Measurements from ENCODE around the gene HOXD4. TPM values are rescaled to one million over a fixed set of nuclear protein-coding genes. Genes with fewer than 3 reads are reported as not detected.

The HOXD4 gene
- total RNA-seq, 1 experiment from 2014 or later, result not detected

GRCh38 chr2:176158186-176158591 lies 6.8 kb downstream of the HOXD4 start:
- CTCF ChIA-PET, result no interaction called here
- DNase-seq (ENCODE audit: low spot score) (no peak), ATAC-seq (no peak)
- Mint-ChIP-seq H3K4me3 (no peak overlapping the region), H3K27me3 (ENCODE audit: low read depth) (peaks cover 100% of the 10 kb centered on the region), H3K27ac (no peak overlapping the region), H3K4me1 (peaks cover 31% of the 10 kb centered on the region), H3K36me3 (peaks cover 2% of the 10 kb centered on the region; the same call in 1 of the 2 replicates), H3K9me3 (no peaks in the 10 kb centered on the region)
- TF ChIP-seq EMX1 (CRISPR knock-in tag; IDR thresholded peaks at IDR 0.05) (no peak), ZNF416 (CRISPR knock-in tag; IDR thresholded peaks at IDR 0.05) (no peak), SMAD3 (CRISPR knock-in tag; IDR thresholded peaks at IDR 0.05; ENCODE audit: borderline replicate concordance) (no peak), HMGXB4 (CRISPR knock-in tag; IDR thresholded peaks at IDR 0.05) (no peak), NFATC4 (CRISPR knock-in tag; IDR thresholded peaks at IDR 0.05) (no peak), ZNF121 (CRISPR knock-in tag; IDR thresholded peaks at IDR 0.05) (no peak), MXD4 (CRISPR knock-in tag; IDR thresholded peaks at IDR 0.05; ENCODE audit: borderline replicate concordance) (no peak), IRF2 (CRISPR knock-in tag; IDR thresholded peaks at IDR 0.05; ENCODE audit: borderline replicate concordance, low read depth) (no peak), TEAD4 (CRISPR knock-in tag; IDR thresholded peaks at IDR 0.05) (no peak), FOXP1 (CRISPR knock-in tag; IDR thresholded peaks at IDR 0.05; ENCODE audit: borderline replicate concordance) (no peak), CREM (CRISPR knock-in tag; IDR thresholded peaks at IDR 0.05) (no peak)
- TF ChIP-seq, protein P1, sequence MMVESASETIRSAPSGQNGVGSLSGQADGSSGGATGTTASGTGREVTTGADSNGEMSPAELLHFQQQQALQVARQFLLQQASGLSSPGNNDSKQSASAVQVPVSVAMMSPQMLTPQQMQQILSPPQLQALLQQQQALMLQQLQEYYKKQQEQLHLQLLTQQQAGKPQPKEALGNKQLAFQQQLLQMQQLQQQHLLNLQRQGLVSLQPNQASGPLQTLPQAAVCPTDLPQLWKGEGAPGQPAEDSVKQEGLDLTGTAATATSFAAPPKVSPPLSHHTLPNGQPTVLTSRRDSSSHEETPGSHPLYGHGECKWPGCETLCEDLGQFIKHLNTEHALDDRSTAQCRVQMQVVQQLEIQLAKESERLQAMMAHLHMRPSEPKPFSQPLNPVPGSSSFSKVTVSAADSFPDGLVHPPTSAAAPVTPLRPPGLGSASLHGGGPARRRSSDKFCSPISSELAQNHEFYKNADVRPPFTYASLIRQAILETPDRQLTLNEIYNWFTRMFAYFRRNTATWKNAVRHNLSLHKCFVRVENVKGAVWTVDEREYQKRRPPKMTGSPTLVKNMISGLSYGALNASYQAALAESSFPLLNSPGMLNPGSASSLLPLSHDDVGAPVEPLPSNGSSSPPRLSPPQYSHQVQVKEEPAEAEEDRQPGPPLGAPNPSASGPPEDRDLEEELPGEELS (CRISPR knock-in tag; IDR thresholded peaks at IDR 0.05), result no peak
- POLR2A ChIA-PET, result no interaction called here

GRCh38 chr2:176158855-176159662 lies 7.7 kb downstream of the HOXD4 start:
- Mint-ChIP-seq H3K9me3 (no peaks in the 10 kb centered on the region), H3K4me1 (peaks cover 39% of the 10 kb centered on the region), H3K27me3 (ENCODE audit: low read depth) (peaks cover 100% of the 10 kb centered on the region), H3K27ac (no peak overlapping the region), H3K4me3 (no peak overlapping the region), H3K36me3 (peaks cover 2% of the 10 kb centered on the region; the same call in 1 of the 2 replicates)
- no peak for TF ChIP-seq ZNF138 (CRISPR knock-in tag; conservative IDR thresholded peaks at IDR 0.05)
- no peak for TF ChIP-seq ZNF232 (CRISPR knock-in tag; IDR thresholded peaks at IDR 0.05)
- no peak for TF ChIP-seq RORB (CRISPR knock-in tag; IDR thresholded peaks at IDR 0.05)
- TF ChIP-seq, protein P2, sequence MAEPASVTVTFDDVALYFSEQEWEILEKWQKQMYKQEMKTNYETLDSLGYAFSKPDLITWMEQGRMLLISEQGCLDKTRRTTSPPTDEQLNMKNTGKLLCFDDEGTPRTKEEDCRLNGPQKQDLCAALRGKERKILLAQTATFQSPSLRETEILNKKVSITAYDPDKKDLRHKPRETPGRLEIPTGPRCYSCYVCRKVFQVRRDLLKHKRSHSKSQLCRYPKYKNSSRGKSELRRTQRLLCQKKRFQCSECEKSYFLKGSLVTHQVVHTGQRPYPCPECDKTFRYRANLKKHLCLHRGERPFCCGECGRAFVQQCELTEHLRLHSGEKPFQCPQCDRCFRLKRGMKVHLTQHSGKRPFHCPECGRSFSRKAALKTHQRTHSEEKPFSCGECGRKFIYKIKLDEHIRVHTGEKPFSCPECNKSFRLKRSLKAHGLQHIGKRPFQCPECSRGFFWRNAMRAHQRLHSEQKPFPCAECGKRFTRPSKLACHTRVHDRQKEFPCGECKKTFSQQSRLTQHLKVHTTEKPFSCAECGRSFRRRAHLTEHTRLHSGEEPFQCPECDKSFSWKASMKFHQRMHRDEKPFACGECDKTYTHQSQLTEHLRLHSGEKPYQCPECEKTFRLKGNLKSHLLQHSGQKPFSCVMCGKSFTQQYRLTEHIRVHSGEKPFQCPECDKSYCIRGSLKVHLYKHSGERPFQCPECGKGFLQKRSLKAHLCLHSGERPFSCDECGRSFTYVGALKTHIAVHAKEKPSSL (CRISPR knock-in tag; conservative IDR thresholded peaks at IDR 0.05), result no peak
- POLR2A ChIA-PET, result no interaction called here
- ATAC-seq (peak; percentile 5; the same call in 1 of the 2 replicates), DNase-seq (ENCODE audit: low spot score) (no peak)
- CTCF ChIA-PET, result no interaction called here
